Dermis blood vessel endothelial cell (primary cell): ENCODE measurements around the gene CD58. TPM values are rescaled to one million over a fixed set of nuclear protein-coding genes. Genes with fewer than 3 reads are reported as not detected.
A peak's percentile ranks its signal among the peaks of the same experiment; 100 is the strongest.
"Not testable (repeated sequence)": the region's sequence is repeated elsewhere in the genome, so short reads cannot be mapped to it uniquely, and the experiment has no call there.

Source experiments
- DNase-seq: peaks from one replicate; pipeline ENCODE4 v3.0.0; 2010
- total RNA-seq: library from RNA; depleted of rRNA; stranded (reverse); fragments of >200 nt; gene quantifications from 2 replicates; pipeline ENCODE4 v1.2.3, GENCODE V29; 2014

CD58 gene
- 15.5 and 17.9 TPM in 2 replicates for total RNA-seq

GRCh38 chr1:116570358-116571214 is at the start of gene CD58:
TSS of gene CD58 (minus strand) at chr1:116571026. CDS start at chr1:116570972, 54 bp downstream.
- peak; percentile 86 for DNase-seq

GRCh38 chr1:116620392-116620791 is 49.6 kb upstream of the CD58 start:
- DNase-seq = not testable (repeated sequence)

GRCh38 chr1:116619106-116619505 is 48.3 kb upstream of the CD58 start:
- not testable (repeated sequence) for DNase-seq

GRCh38 chr1:116617808-116618207 is 47.0 kb upstream of the CD58 start:
- not testable (repeated sequence) for DNase-seq

- not testable (repeated sequence) for DNase-seq
These were observed 43.0 kb upstream of the CD58 start for GRCh38 chr1:116613825-116614224.

GRCh38 chr1:116609801-116610371 is 39.1 kb upstream of the CD58 start:
- not testable (repeated sequence) for DNase-seq

GRCh38 chr1:116608841-116609240 is 38.0 kb upstream of the CD58 start:
- DNase-seq = not testable (repeated sequence)

GRCh38 chr1:116608151-116608550 is 37.3 kb upstream of the CD58 start:
- DNase-seq = not testable (repeated sequence)

- DNase-seq = not testable (repeated sequence)
These were observed 36.6 kb upstream of the CD58 start for GRCh38 chr1:116607463-116607862.

- not testable (repeated sequence) for DNase-seq
These were observed 35.2 kb upstream of the CD58 start for GRCh38 chr1:116606067-116606466.

GRCh38 chr1:116605315-116605714 is 34.5 kb upstream of the CD58 start:
- no peak for DNase-seq

- not testable (repeated sequence) for DNase-seq
These were observed 33.6 kb upstream of the CD58 start for GRCh38 chr1:116604408-116604807.

- not testable (repeated sequence) for DNase-seq
These were observed 32.8 kb upstream of the CD58 start for GRCh38 chr1:116603646-116604045.

- not testable (repeated sequence) for DNase-seq
These were observed 28.5 kb upstream of the CD58 start for GRCh38 chr1:116599369-116599768.

- not testable (repeated sequence) for DNase-seq
These were observed 27.7 kb upstream of the CD58 start for GRCh38 chr1:116598420-116599036.

GRCh38 chr1:116597388-116597787 is 26.6 kb upstream of the CD58 start:
- not testable (repeated sequence) for DNase-seq

- DNase-seq = not testable (repeated sequence)
These were observed 26.0 kb upstream of the CD58 start for GRCh38 chr1:116596742-116597307.

GRCh38 chr1:116595946-116596741 is 25.3 kb upstream of the CD58 start:
- peak; percentile 60 for DNase-seq

GRCh38 chr1:116595065-116595840 is 24.4 kb upstream of the CD58 start:
- peak; percentile 43 for DNase-seq

- not testable (repeated sequence) for DNase-seq
These were observed 23.2 kb upstream of the CD58 start for GRCh38 chr1:116593977-116594376.

- DNase-seq = not testable (repeated sequence)
These were observed 22.6 kb upstream of the CD58 start for GRCh38 chr1:116593401-116593800.
